Psoas muscle (tissue), 8 donors: ENCODE results near the gene SIX2. TPM values are rescaled to one million over a fixed set of nuclear protein-coding genes. Genes with fewer than 3 reads are reported as not detected.

Experiments used
- ATAC-seq, 4 donors: fragments of 200-7000 bp; cut with Tn5 transposase; one replicate each; pipeline ENCODE4 v1.9.1; 2020; ENCODE audit warnings: moderate library complexity in 3 of 4, mild to moderate bottlenecking in 2 of 4
- DNase-seq, 2 donors: peaks; one replicate each; pipeline ENCODE4 v3.0.0-alpha.2; 2020
- H3K27ac ChIP-seq: fragments of 200-600 bp; one replicate; pipeline ENCODE4 v1.8.0; 2022
- H3K27me3 ChIP-seq, 3 donors: fragments of 200-600 bp in 1 of 3; one replicate each; pipeline versions ENCODE4 v1.6.1 to v1.8.0; 2013 to 2022; ENCODE audit warnings: low read length in 2 of 3, mild to moderate bottlenecking in 2 of 3, moderate library complexity in 1 of 3; ENCODE audit not compliant: insufficient read depth in 3 of 3
- H3K36me3 ChIP-seq, 2 donors: fragments of 200-600 bp in 1 of 2; one replicate each; pipeline versions ENCODE4 v1.6.1 to v1.8.0; 2013 to 2022; ENCODE audit warnings: low read depth in 1 of 2, mild to moderate bottlenecking in 1 of 2, moderate library complexity in 1 of 2; ENCODE audit not compliant: insufficient read depth in 1 of 2
- H3K4me1 ChIP-seq: fragments of 200-600 bp; one replicate; pipeline ENCODE4 v1.8.0; 2022
- H3K4me3 ChIP-seq: fragments of 200-600 bp; one replicate; pipeline ENCODE4 v1.8.0; 2022; ENCODE audit warnings: mild to moderate bottlenecking
- H3K9me3 ChIP-seq: fragments of 200-600 bp; one replicate; pipeline ENCODE4 v1.8.0; 2022
- CTCF ChIP-seq: fragments of 200-600 bp; IDR thresholded peaks from one replicate; pipeline ENCODE4 v1.8.0; 2022; ENCODE audit warnings: antibody characterized with exemption
- WGBS, 3 donors: extraction: QIAGEN DNeasy Blood & Tissue Kit; methylation state at CpG; one replicate each; pipeline versions ENCODE4 v1.1.6 to v1.1.7; 2013; 5-methylcytosine and 5-hydroxymethylcytosine counted together
- intact Hi-C, 2 donors: fragments of 100-400 bp; cut with DNase I; formaldehyde crosslinking; loops; one replicate each; pipeline versions ENCODE4 v1.11.0 to v1.14.2; 2022
- polyA plus RNA-seq, 3 donors: library from polyadenylated mRNA; stranded (reverse); fragments of 200-250 nt; gene quantifications; one replicate each; pipeline ENCODE4 v1.2.3, GENCODE V29; 2013
- total RNA-seq, 4 donors: library from RNA; stranded (reverse); fragmentation: NEBNext Ultra II Directional in 2 of 4; extraction: Animal tissue kit (Norgen Biotek cat#: 25700) in 2 of 4; gene quantifications; one replicate each; pipeline versions ENCODE4 v1.2.1 to v1.2.4, GENCODE V29; 2021 to 2023
- donor health status: healthy with polysubstance abuse.
- donor health status: DM: no; HTN: no; CAD: no; lungs with moderate emphysema.
- donor health status: Bipolar disorder and iron deficiency.
- donor health status: healthy.
- donor health status: DM: yes; HTN: yes; CAD: no.
- donor health status: DM: no; HTN: no; CAD: no.
- donor health status: DM: no; HTN: no; CAD: no.
- donor health status: DM: yes; HTN: yes; CAD: no.

The SIX2 gene
- total and polyA plus RNA-seq, 7 donors: 16.6 to 50.8 (median 30.4) TPM

DNA sequence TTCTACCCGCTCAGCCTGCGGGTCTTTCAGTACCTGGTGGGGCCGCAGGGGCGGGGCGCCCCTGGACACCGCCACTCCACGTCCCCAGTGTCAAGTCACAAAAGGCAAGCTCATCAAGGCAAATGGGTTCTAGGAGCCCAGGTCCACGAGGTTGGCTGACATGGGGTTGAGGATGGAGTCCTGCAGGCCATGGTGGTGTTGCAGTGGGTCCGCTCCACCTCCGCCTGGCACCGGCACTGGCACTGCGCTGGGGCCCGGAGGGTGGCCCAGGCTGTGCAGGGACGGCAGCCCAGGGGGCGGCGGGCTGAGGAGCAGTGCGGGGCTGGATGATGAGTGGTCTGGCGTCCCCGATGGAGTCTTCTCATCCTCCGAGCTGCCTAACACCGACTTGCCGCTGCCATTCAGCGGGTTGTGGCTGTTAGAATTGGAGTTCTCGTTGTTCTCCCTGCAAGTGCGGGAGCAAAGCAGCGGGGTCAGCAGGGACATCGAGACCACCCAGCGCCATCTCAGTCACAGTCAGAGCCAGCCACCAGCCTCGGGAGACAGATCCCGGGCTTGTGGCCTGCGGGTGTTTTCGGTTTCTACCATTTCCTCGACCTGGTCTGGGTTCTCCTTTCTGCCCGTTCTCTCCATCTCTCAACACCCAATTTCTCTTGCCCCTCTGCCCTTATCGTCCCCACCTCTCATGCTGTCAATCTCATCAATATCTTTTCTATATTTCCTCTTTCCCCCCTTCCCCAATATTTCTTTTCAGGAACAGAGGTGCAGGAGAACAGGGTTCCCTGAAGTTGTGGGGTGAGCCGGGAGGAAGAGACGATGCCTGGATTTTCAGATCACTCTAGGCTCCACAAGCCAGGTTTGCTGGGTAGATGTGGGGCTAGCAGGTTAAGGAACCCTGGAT, 3.0 kb downstream of the SIX2 start:
- Histone ChIP-seq H3K4me1 (peaks cover 13% of the 10 kb centered on the region), H3K4me3 (peak overlapping the region; percentile 87), H3K36me3 (peaks cover 0 to 21% of the 10 kb centered on the region in 2 donors), H3K9me3 (no peaks in the 10 kb centered on the region), H3K27me3 (peaks cover 0 to 16% (median 4%) of the 10 kb centered on the region in 3 donors), H3K27ac (no peak overlapping the region)
- 76 to 82% (median 77%) methylated on average over 37 of the region's 37 CpGs for WGBS, 3 donors
- ATAC-seq (no peak), DNase-seq (no peak)
- intact Hi-C loops: no loop called here
- no peak for TF ChIP-seq CTCF

DNA sequence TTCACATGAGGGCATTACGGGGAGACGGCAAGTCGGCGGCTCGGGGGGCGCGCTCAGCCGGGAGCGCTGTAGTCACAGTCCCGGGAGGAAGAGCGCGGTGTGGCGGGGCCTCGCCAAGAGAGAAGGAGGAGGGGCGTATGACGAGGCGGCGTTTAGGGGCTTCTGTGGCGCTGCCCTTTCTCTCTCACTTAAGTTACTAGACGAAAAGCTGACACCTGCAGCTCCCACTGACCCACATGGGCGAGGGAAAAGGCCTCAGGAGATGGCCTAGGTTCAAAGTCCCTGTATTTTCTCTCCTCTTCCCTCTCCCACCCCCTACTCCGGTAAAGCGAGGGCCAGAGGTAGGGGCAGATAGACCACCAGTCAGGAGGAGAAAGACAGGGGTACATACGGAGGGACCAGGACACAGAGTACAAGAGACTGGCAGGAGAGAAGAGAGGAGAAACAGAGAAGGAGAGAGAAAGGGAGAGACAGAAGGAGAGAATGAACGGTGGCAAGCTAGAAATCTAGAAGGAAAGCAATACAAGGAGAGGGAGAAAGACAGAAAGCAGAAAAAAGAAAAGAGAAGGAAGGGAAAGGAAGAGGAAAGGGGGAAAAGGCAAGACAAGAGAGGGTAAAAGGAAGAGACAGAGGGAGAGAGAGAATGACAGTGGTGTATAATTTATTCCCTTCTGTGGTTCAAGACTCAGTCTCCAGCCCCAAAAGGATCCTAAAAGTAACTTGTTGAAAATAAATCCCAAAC, 3.8 kb downstream of the SIX2 start:
- DNase-seq: no peak
- no peak for ATAC-seq
- Histone ChIP-seq H3K36me3 (peaks cover 0 to 21% of the 10 kb centered on the region in 2 donors), H3K27me3 (peaks cover 0 to 25% (median 11%) of the 10 kb centered on the region in 3 donors), H3K27ac (no peak overlapping the region), H3K4me3 (no peak overlapping the region), H3K9me3 (no peaks in the 10 kb centered on the region), H3K4me1 (peaks cover 13% of the 10 kb centered on the region)
- no peak for TF ChIP-seq CTCF
- 58 to 89% (median 72%) methylated on average over 24 to 25 of the region's 25 CpGs for WGBS, 3 donors
- intact Hi-C loops: no loop called here

DNA sequence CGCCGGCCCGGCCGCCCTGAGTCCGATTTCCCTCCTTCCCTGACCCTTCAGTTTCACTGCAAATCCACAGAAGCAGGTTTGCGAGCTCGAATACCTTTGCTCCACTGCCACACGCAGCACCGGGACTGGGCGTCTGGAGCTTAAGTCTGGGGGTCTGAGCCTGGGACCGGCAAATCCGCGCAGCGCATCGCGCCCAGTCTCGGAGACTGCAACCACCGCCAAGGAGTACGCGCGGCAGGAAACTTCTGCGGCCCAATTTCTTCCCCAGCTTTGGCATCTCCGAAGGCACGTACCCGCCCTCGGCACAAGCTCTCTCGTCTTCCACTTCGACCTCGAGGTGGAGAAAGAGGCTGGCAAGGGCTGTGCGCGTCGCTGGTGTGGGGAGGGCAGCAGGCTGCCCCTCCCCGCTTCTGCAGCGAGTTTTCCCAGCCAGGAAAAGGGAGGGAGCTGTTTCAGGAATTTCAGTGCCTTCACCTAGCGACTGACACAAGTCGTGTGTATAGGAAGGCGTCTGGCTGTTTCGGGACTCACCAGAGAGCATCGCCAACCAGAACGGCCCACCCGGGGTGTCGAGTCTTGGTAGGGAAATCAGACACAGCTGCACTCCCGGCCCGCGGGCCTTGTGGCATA, 4.6 kb downstream of the SIX2 start:
- WGBS, 3 donors: 65 to 73% (median 70%) methylated on average over 40 to 45 of the region's 45 CpGs
- Histone ChIP-seq H3K4me1 (peaks cover 13% of the 10 kb centered on the region), H3K27me3 (peaks cover 0 to 32% (median 13%) of the 10 kb centered on the region in 3 donors), H3K36me3 (peaks cover 0 to 21% of the 10 kb centered on the region in 2 donors), H3K27ac (no peak overlapping the region), H3K9me3 (no peaks in the 10 kb centered on the region), H3K4me3 (no peak overlapping the region)
- DNase-seq: peak in 1 of 2 donors; percentile 17
- intact Hi-C loops: no loop called here
- no peak for TF ChIP-seq CTCF
- ATAC-seq: no peak

DNA sequence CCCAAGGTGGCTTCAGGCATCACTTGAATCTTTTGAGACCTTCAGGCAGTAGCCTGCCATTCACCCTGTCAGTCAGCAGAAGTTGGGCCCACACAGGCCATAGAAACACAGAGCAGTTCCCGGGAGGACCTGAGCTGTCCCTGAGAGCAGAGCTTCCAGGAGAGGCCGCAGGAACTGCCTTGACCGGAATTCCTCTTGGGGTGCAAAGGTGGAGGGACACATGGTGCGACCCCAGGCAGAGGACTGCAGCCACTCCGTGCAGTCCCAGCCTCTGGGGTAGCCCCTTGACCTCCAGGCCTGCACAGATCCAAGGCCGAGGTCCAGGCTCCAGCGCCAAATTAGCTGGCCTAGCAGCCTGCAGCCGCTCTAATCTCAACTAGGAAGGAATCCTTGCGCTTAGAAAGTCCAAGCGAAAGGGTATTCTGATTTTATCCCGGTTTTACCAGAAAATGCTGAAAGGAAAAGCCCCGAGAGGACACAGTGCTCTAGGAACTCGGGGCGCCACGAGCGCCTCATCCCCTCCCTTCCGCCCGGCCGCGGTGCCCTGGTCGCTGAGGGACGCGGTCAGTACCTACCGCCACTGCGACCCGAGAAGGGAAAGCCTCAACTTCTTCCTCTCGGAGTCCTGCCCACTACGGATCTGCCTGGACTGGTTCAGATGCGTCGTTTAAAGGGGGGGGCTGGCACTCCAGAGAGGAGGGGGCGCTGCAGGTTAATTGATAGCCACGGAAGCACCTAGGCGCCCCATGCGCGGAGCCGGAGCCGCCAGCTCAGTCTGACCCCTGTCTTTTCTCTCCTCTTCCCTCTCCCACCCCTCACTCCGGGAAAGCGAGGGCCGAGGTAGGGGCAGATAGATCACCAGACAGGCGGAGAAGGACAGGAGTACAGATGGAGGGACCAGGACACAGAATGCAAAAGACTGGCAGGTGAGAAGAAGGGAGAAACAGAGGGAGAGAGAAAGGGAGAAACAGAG, 5.4 kb downstream of the SIX2 start:
- intact Hi-C loops: no loop called here
- DNase-seq (no peak), ATAC-seq (no peak)
- Histone ChIP-seq H3K4me3 (no peak overlapping the region), H3K9me3 (no peaks in the 10 kb centered on the region), H3K4me1 (peaks cover 13% of the 10 kb centered on the region), H3K27ac (no peak overlapping the region), H3K36me3 (peaks cover 0 to 21% of the 10 kb centered on the region in 2 donors), H3K27me3 (peaks cover 0 to 37% (median 13%) of the 10 kb centered on the region in 3 donors)
- TF ChIP-seq CTCF: no peak
- WGBS, 3 donors: 74 to 78% (median 76%) methylated on average over 38 to 41 of the region's 41 CpGs
